ENCODE results near the gene KY. TPM values are rescaled to one million over a fixed set of nuclear protein-coding genes. Genes with fewer than 3 reads are reported as not detected.

Gene KY
- polyA plus RNA-seq, 1 donor (not counting 4 experiments of a cell fraction or from before 2014, with no cell fraction given): not detected

- Histone ChIP-seq H3K9me3 (ENCODE audit: control insufficient read depth, low read depth, low read length) (no peaks in the 10 kb centered on the region), H2AFZ (ENCODE audit: control insufficient read depth, low read length) (no peak overlapping the region), H3K4me1 (ENCODE audit: control insufficient read depth, extremely low read depth, insufficient read depth, low read length) (no peaks in the 10 kb centered on the region), H3K36me3 (ENCODE audit: control insufficient read depth in 2 of 2, extremely low read depth in 1 of 2, insufficient read depth in 2 of 2, low read length in 2 of 2) (no peaks in the 10 kb centered on the region), H3K4me3 (ENCODE audit: control insufficient read depth in 2 of 3, extremely low read depth in 1 of 3, insufficient read depth in 2 of 3, low read depth in 1 of 3, low read length in 3 of 3) (no peak overlapping the region), H3K9me1 (ENCODE audit: control insufficient read depth, extremely low read depth, insufficient read depth, low read length) (no peaks in the 10 kb centered on the region), H3K79me2 (ENCODE audit: control insufficient read depth, insufficient read depth, low read length) (no peaks in the 10 kb centered on the region), H3K27me3 (ENCODE audit: control insufficient read depth, extremely low read depth, insufficient read depth, low read length) (no peaks in the 10 kb centered on the region), H4K20me1 (ENCODE audit: control insufficient read depth, extremely low read depth, insufficient read depth, low read length) (no peaks in the 10 kb centered on the region), H3K4me2 (ENCODE audit: control insufficient read depth, extremely low read depth, insufficient read depth, low read depth, low read length) (no peak overlapping the region), H3K27ac (ENCODE audit: control insufficient read depth, insufficient read depth, low read length) (no peak overlapping the region), H3K9ac (ENCODE audit: control insufficient read depth, extremely low read depth, insufficient read depth, low read length) (no peak overlapping the region)
- FAIRE-seq (no peak), DNase-seq (ENCODE audit: low read depth, low spot score) (no peak)
- TF ChIP-seq EZH2 (IDR thresholded peaks at IDR 0.05; ENCODE audit: low read length) (no peak), CTCF (optimal IDR thresholded peaks at IDR 0.05 in 1 of 3, IDR thresholded peaks at IDR 0.05 in 1 of 3, conservative IDR thresholded peaks at IDR 0.05 in 1 of 3; ENCODE audit: extremely low read depth in 1 of 3, insufficient read depth in 2 of 3, low read length in 3 of 3) (no peak)
- dilution Hi-C loops (cut with MboI; ENCODE audit: extremely low pct_ligation_motif_present, low sequenced_read_pairs): no loop called here
These were observed 7.6 kb downstream of the KY start for GRCh38 chr3:134643150-134643675.

- Histone ChIP-seq H3K4me1 (ENCODE audit: control insufficient read depth, extremely low read depth, insufficient read depth, low read length) (no peaks in the 10 kb centered on the region), H3K9me1 (ENCODE audit: control insufficient read depth, extremely low read depth, insufficient read depth, low read length) (no peaks in the 10 kb centered on the region), H2AFZ (ENCODE audit: control insufficient read depth, low read length) (no peak overlapping the region), H3K9ac (ENCODE audit: control insufficient read depth, extremely low read depth, insufficient read depth, low read length) (no peak overlapping the region), H3K9me3 (ENCODE audit: control insufficient read depth, low read depth, low read length) (no peaks in the 10 kb centered on the region), H3K27me3 (ENCODE audit: control insufficient read depth, extremely low read depth, insufficient read depth, low read length) (no peaks in the 10 kb centered on the region), H3K79me2 (ENCODE audit: control insufficient read depth, insufficient read depth, low read length) (no peaks in the 10 kb centered on the region), H4K20me1 (ENCODE audit: control insufficient read depth, extremely low read depth, insufficient read depth, low read length) (no peaks in the 10 kb centered on the region), H3K36me3 (ENCODE audit: control insufficient read depth in 2 of 2, extremely low read depth in 1 of 2, insufficient read depth in 2 of 2, low read length in 2 of 2) (no peaks in the 10 kb centered on the region), H3K4me2 (ENCODE audit: control insufficient read depth, extremely low read depth, insufficient read depth, low read depth, low read length) (no peak overlapping the region), H3K4me3 (ENCODE audit: control insufficient read depth in 2 of 3, extremely low read depth in 1 of 3, insufficient read depth in 2 of 3, low read depth in 1 of 3, low read length in 3 of 3) (no peak overlapping the region), H3K27ac (ENCODE audit: control insufficient read depth, insufficient read depth, low read length) (no peak overlapping the region)
- TF ChIP-seq CTCF (optimal IDR thresholded peaks at IDR 0.05 in 1 of 3, IDR thresholded peaks at IDR 0.05 in 1 of 3, conservative IDR thresholded peaks at IDR 0.05 in 1 of 3; ENCODE audit: extremely low read depth in 1 of 3, insufficient read depth in 2 of 3, low read length in 3 of 3): no peak
- TF ChIP-seq EZH2 (IDR thresholded peaks at IDR 0.05; ENCODE audit: low read length): no peak
- no peak for FAIRE-seq
- no peak for DNase-seq (ENCODE audit: low read depth, low spot score)
- dilution Hi-C loops (cut with MboI; ENCODE audit: extremely low pct_ligation_motif_present, low sequenced_read_pairs): no loop called here
These were observed 8.2 kb downstream of the KY start for GRCh38 chr3:134642445-134643149.

All from keratinocyte (primary cell).